Measurements from ENCODE around the gene SMG6. TPM values are rescaled to one million over a fixed set of nuclear protein-coding genes. Genes with fewer than 3 reads are reported as not detected.

Gene SMG6
- total RNA-seq, 1 donor from 2014 or later = 9.2 TPM

- Histone ChIP-seq H3K27me3 (ENCODE audit: control insufficient read depth, insufficient read depth, low read length) (no peaks in the 10 kb centered on the region), H3K4me3 (ENCODE audit: low read depth, low read length) (no peak overlapping the region), H3K36me3 (ENCODE audit: control insufficient read depth, insufficient read depth, low read length) (peaks cover 18% of the 10 kb centered on the region)
- TF ChIP-seq, protein P1, sequence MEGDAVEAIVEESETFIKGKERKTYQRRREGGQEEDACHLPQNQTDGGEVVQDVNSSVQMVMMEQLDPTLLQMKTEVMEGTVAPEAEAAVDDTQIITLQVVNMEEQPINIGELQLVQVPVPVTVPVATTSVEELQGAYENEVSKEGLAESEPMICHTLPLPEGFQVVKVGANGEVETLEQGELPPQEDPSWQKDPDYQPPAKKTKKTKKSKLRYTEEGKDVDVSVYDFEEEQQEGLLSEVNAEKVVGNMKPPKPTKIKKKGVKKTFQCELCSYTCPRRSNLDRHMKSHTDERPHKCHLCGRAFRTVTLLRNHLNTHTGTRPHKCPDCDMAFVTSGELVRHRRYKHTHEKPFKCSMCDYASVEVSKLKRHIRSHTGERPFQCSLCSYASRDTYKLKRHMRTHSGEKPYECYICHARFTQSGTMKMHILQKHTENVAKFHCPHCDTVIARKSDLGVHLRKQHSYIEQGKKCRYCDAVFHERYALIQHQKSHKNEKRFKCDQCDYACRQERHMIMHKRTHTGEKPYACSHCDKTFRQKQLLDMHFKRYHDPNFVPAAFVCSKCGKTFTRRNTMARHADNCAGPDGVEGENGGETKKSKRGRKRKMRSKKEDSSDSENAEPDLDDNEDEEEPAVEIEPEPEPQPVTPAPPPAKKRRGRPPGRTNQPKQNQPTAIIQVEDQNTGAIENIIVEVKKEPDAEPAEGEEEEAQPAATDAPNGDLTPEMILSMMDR (IDR thresholded peaks at IDR 0.05; ENCODE audit: insufficient read depth, low read length, severe bottlenecking) = no peak
- FAIRE-seq (no peak), DNase-seq (ENCODE audit: low read depth) (no peak)
These were observed 269.4 kb downstream of the SMG6 start for GRCh38 chr17:2034157-2034556.

DNA sequence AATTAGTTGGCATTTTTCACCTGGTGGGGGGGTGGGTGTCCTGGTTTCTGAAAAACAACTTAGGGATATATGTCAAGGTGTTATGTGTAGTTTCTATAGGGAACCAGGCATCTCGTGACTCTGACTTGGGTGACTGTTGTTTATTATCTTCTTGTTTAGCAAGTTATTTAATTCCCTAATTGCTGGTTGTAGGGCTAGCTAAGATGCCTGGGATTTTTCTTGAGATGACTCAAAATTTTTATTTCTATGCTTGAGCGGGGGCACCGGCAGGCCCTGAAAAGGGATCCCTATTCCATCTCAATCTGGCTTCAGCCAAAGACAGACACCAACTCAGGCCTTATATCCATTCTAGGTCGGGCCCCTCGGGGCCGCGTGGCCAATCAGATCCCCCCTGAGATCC is 270.4 kb downstream of the SMG6 start:
- TF ChIP-seq, protein P1 (IDR thresholded peaks at IDR 0.05; ENCODE audit: insufficient read depth, low read length, severe bottlenecking) = no peak
- H3K36me3 ChIP-seq (ENCODE audit: control insufficient read depth, insufficient read depth, low read length) = peaks cover 18% of the 10 kb centered on the region
- H3K27me3 ChIP-seq (ENCODE audit: control insufficient read depth, insufficient read depth, low read length) = no peaks in the 10 kb centered on the region
- FAIRE-seq = no peak
- DNase-seq (ENCODE audit: low read depth) = no peak
- no peak overlapping the region for H3K4me3 ChIP-seq (ENCODE audit: low read depth, low read length)

DNA sequence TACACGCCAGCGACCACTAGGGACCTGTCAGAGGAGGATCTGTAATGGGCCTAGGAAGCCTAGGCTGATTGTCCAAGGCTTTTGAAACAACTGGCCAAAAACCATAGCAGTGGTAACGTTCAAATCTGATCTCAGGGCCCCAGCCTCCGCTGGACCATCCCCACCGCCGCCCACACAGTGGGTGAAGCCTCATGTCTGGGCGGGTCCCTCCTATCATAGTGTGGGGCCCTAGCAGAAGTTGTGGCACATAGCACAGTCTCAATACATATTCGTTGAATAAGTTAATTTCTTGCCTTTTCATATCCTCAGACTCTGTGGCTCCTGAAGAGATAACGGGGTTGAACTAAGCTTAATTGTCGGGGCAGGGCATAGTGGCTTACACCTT is 272.8 kb downstream of the SMG6 start:
- Histone ChIP-seq H3K27me3 (ENCODE audit: control insufficient read depth, insufficient read depth, low read length) (no peaks in the 10 kb centered on the region), H3K36me3 (ENCODE audit: control insufficient read depth, insufficient read depth, low read length) (peaks cover 3% of the 10 kb centered on the region), H3K4me3 (ENCODE audit: low read depth, low read length) (peak overlapping the region; percentile 99)
- FAIRE-seq (no peak), DNase-seq (ENCODE audit: low read depth) (no peak)
- TF ChIP-seq, protein P1 (IDR thresholded peaks at IDR 0.05; ENCODE audit: insufficient read depth, low read length, severe bottlenecking) = peak; percentile 54

- FAIRE-seq = peak; percentile 81
- Histone ChIP-seq H3K4me3 (ENCODE audit: low read depth, low read length) (peak within 1 kb of the TSS; percentile 99), H3K36me3 (ENCODE audit: control insufficient read depth, insufficient read depth, low read length) (peaks cover 1% of the 10 kb centered on the region), H3K27me3 (ENCODE audit: control insufficient read depth, insufficient read depth, low read length) (no peaks in the 10 kb centered on the region)
- TF ChIP-seq, protein P1 (IDR thresholded peaks at IDR 0.05; ENCODE audit: insufficient read depth, low read length, severe bottlenecking) = no peak
- DNase-seq (ENCODE audit: low read depth) = peak; percentile 87
These were observed 273.4 kb downstream of the SMG6 start, which contains the start of gene DPH1 for GRCh38 chr17:2029911-2030778. DPH1 (plus strand) TSS chr17:2030153; CDS start chr17:2030170, 17 bp downstream.

DNA sequence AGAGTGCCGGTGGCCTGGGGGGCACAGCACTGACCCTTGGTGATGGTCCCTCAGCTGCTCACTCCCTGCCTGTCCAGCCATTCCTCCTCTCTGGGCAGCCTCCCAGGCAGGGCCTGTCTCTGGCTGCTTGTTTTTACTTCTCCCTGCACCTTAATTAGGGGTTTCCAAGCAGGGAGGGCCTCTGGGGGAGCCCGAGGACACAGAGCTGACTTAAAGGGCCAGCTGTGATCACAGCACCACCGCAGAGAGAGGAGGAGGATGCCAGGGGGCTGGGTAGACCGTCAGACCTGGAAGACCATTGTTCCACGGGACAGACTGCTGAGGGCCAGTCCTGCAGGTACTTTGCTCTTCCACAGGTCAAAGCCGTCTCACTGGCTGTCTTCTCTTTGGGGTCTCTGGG is 274.8 kb downstream of the SMG6 start:
- H3K4me3 ChIP-seq (ENCODE audit: low read depth, low read length) = no peak overlapping the region
- TF ChIP-seq, protein P1 (IDR thresholded peaks at IDR 0.05; ENCODE audit: insufficient read depth, low read length, severe bottlenecking) = no peak
- no peak for DNase-seq (ENCODE audit: low read depth)
- peaks cover 1% of the 10 kb centered on the region for H3K36me3 ChIP-seq (ENCODE audit: control insufficient read depth, insufficient read depth, low read length)
- peaks cover 5% of the 10 kb centered on the region for H3K27me3 ChIP-seq (ENCODE audit: control insufficient read depth, insufficient read depth, low read length)
- no peak for FAIRE-seq

Data from bronchial epithelial cell (primary cell).